GM12874 (cell line): Measurements from ENCODE around the gene DNAJC13.

Experiments
- TF ChIP-seq, protein P1 (sequence below): IDR thresholded peaks from 2 replicates; pipeline ENCODE4 v1.5.1; 2011; ENCODE audit warnings: low read depth, mild to moderate bottlenecking, control low read depth, low read length, moderate library complexity; ENCODE audit not compliant: insufficient read depth

The DNAJC13 gene

GRCh38 chr3:132517311-132517710 is 100.0 kb downstream of the DNAJC13 start:
- TF ChIP-seq, protein P1, sequence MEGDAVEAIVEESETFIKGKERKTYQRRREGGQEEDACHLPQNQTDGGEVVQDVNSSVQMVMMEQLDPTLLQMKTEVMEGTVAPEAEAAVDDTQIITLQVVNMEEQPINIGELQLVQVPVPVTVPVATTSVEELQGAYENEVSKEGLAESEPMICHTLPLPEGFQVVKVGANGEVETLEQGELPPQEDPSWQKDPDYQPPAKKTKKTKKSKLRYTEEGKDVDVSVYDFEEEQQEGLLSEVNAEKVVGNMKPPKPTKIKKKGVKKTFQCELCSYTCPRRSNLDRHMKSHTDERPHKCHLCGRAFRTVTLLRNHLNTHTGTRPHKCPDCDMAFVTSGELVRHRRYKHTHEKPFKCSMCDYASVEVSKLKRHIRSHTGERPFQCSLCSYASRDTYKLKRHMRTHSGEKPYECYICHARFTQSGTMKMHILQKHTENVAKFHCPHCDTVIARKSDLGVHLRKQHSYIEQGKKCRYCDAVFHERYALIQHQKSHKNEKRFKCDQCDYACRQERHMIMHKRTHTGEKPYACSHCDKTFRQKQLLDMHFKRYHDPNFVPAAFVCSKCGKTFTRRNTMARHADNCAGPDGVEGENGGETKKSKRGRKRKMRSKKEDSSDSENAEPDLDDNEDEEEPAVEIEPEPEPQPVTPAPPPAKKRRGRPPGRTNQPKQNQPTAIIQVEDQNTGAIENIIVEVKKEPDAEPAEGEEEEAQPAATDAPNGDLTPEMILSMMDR: no peak

GRCh38 chr3:132519914-132520313 is 102.6 kb downstream of the DNAJC13 start:
- TF ChIP-seq, protein P1: no peak

DNA sequence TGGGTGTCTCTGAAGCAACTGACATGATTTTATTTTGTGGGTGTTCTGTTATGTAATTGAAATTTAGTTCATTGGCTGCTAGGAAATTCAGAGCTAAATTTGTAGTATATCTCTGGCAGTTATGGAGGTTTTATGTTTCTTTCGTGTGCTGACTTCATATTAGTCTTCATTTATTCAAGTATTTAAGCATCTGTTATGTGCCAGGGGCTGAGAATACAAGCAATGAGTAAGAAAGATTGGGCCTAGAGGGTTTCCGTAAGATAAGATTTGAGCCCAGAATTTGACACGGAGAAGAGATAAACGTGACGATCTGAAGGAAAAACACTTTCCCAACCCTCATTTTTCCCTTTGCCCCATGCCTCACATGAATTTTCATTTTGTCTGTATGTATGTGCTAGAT is 104.6 kb downstream of the DNAJC13 start:
- TF ChIP-seq, protein P1: no peak

DNA sequence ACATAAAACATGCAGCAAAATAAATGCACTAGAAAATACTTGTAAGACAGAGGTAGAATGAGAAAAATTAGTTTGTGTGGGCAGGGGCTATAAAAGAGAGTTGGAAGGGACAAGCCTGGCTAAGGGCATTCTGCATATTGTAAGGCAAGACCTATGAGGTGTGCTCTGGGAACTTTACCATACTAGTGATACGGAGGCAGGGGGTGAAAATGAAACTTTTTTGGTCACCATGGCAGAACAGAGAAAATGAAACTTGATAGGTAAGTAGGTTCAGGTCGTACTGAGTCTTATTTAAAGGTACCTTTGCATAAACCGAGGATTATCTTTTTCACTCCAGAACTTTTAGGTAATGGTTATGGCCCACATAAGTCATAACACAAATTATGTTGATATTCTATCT is 105.1 kb downstream of the DNAJC13 start:
- TF ChIP-seq, protein P1: no peak

DNA sequence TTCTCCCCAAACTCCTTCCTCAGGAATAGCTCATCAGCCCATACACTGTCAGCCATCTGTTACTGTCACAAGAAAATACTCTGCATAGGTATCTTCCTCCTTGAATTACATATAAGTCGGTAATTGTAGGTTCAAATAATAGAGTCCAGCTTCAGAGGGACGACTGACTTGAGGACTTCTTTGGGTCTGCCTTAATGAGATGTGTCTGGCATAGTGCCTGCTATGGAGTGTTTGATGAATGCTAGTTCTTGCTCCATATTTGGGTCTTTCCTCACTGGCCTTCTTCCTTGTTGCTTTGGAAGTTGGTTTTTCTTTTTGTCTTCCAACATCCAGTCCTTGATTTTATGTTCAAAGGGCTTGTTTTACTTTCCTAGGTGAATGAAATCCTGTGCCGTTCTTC is 113.3 kb downstream of the DNAJC13 start:
- TF ChIP-seq, protein P1: no peak

- TF ChIP-seq, protein P1: peak; percentile 53; the same call in 1 of the 2 replicates
These were observed 118.5 kb downstream of the DNAJC13 start for GRCh38 chr3:132535575-132536441.

- TF ChIP-seq, protein P1: no peak
These were observed 119.3 kb downstream of the DNAJC13 start for GRCh38 chr3:132536442-132537153.
